GM19239 (cell line): Measurements from ENCODE around the gene DCUN1D2.
"Not testable (repeated sequence)": the region's sequence is repeated elsewhere in the genome, so short reads cannot be mapped to it uniquely, and the experiment has no call there.

Experiments
- DNase-seq: peaks from one replicate; pipeline ENCODE4 v3.0.0; 2011; ENCODE audit warnings: low spot score; ENCODE audit not compliant: insufficient read length
- FAIRE-seq: peaks from 2 replicates; lab custom pipeline; 2011; peaks lifted over from hg19 to GRCh38; lab: Jason Lieb, UNC

DCUN1D2 gene

DNA sequence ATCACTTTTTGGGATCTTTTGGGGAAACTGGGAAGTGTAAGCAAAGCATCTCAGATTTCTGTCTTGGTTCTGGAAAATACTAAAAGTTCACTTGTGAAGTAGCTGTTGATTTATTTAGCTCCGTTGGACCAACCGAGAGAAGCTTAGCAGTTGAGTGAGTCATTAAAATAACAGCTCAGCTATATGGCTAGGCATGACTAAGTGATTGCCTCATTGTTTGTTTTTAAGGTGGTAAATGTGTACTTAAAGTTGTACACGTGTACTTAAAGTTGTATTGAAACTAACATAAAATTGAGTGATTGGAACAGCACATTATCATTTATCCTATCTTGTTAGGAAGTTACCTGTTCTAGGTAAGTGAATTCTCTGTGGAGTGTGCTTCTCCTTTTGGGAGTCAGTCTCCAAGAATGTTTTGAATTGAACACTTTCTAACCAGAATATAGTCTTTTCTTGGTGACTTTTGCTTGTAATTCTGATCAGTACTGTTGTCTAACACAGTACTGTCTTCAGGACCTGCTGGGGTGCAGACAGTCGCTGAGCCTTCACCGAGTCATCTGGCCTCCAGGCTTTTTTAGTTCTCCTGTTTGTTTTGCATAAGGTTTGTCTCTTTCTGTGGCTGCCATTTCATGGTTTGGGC lies 2.9 kb upstream of the DCUN1D2 start:
- peak; percentile 26 for FAIRE-seq

DNA sequence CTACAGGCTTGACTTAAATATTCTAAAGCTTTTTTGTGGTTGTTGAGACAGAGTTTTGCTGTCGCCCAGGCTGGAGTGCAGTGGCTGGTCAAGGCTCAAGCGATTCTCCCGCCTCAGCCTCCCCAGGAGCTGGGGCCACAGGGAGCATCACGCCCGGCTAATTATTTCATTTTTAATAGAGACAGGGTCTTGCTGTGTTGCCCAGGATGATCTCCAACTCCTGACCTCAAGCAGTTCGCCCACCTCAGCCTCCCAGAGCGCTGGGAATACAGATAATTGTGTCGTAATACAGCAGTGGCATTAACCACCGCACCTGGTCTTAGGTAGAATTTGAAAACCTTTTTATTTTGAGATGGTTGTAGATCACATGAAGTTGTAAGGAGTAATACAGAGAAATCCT lies 1.5 kb upstream of the DCUN1D2 start:
- no peak for FAIRE-seq
- no peak for DNase-seq

More for the DNA sequence above, 2.9 kb upstream of the DCUN1D2 start:
- no peak for DNase-seq

DNA sequence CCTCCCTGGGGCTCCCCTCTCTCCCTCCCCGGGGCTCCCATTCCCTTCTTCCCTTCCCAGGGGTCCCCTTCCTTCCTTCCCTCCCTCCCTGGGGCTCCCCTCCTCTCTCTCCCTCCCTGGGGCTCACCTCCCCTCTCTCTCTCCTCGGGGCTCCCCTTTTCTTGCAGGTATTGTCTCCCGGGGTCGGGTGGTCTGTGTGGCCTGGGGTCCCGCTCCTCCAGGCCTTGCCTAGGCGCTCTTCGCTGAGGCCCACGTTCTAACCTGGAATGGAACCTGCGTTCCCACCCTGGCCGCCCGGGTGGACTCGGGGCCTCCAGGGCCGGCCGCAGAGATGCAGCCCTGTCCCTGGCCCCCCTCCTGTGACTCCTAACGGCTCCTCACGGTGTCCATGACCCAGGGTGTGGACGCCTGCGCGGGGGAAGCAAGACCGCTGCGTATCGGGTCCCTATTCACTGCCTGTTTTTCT lies 940 bp upstream of the DCUN1D2 start:
- FAIRE-seq (no peak), DNase-seq (no peak)

DNA sequence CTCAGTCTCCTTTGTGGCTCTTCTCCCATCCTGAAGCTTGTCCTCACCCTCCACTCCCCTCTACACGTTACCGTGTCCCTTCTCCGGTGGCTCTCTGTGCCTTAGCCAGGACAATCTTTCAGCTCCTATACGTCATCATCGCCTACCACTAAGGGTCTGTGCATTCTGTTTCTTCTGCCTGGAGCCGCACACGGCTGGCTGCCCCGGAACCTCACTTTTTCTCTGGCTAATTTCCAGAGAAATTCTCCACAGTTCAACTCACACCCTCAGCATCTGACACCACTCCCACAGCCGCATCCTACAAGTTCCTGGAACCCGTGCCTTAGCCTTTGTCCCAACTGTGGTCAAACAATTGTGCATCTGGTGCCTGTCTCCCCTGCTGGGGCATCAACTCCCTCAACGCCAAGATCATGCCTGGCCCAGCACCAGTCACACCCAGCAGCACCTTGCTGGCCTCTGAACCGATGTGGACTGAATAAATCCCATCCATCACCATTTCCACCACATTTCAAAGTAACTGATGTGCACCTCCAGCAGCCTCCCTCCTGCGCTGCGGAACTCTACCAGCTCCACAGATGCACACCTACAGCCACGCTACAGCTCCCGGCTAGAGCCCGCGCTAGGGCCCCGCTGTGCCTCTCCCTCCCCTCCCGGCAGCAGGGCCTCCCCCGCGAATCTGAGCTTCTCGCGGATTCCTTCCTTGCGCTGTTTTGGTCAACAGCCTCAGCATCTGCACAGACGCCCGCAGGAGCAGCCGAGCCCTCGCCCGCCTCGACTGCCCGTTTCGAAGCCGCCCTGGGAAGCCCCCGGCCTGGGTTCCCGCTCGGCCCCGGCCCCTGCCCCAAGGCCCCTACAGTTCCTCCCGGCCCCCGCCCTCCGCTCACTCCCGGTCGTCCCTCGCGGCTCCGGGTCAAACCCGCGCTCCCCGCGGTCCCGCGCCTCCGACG lies 689 bp downstream of the DCUN1D2 start:
- FAIRE-seq (peak; percentile 11), DNase-seq (no peak)

DNA sequence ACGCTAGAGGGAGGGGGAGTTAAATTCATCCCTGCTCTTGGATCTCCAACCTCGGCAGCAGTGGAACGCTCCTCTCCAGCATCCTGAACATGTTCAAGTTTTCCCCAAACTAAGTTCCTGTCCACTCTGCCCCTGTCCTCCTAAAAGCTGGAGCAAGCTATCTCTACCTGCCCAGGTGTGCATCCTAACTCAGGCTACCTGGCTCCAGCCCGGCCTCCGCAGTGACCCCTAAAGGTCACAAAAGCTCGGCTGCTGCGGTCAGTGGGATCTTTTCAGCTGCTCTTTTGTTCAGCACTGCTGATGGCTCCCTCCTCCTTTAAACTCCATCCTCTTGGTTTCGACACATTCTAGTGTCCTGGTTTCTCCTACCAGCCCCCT lies 1.4 kb downstream of the DCUN1D2 start:
- FAIRE-seq (no peak), DNase-seq (no peak)

GRCh38 chr13:113488283-113488682 lies 2.2 kb downstream of the DCUN1D2 start:
- FAIRE-seq, result no peak
- DNase-seq, result no peak

GRCh38 chr13:113486698-113487097 lies 3.8 kb downstream of the DCUN1D2 start:
- DNase-seq (no peak), FAIRE-seq (no peak)

GRCh38 chr13:113485545-113485944 lies 5.0 kb downstream of the DCUN1D2 start:
- FAIRE-seq (no peak), DNase-seq (no peak)

DNA sequence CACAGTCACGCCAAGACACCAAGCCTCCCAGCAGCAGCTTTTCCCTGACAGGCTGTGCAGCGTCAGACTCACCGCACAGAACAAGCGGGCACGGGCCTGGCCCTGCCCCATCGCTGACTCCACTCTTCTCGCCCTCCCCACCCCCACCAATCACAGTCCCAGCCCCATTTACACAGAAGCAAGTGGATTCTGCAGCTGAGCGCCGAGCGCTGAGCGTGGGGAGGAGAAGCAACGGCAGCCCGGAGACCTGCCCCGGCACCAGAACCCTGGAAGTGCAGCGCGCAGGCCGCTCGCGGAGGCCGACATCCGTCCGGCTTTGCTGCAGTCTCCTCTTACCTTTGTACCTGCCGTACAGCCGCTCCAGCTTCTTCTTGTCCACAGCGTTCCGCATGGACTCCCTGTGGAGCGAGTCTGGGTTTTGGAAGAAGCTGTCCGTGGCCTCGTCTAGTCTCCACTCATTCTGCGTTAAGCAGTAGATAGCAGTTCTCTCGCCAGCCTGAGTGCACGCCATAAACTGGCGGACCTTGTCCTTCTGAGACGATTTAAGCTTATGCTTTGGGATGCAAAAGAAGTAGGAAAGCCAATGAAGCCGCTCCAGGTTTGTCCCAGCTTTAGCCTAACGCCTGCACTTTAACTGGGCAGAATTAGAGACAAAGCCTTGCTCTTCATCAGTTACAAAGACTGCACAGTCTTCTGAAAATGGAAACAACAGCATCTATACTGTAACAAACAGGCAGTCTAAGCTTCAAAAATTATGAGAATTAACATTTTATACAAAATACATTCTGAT lies 6.8 kb downstream of the DCUN1D2 start:
- no peak for FAIRE-seq

DNA sequence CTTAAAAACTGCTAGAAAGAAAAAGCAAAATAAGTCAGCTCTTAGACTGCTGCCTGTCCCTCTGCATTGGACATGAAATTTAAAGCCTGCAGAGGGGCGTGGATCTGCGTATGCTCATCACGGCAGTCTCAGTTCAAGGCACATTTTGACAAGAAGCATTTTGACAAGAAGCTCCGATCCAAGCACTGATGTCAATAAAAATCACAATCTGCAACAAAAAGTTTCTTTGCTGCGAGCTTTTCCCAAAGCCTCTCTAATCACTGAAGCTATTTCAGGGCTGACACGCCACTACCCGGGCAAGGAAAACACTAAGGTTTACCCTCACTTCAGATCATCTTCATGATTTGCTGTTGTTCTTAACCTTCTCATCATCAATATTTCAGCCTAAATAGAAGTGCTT lies 7.4 kb downstream of the DCUN1D2 start:
- FAIRE-seq, result no peak
- DNase-seq, result no peak

More for the DNA sequence above, 6.8 kb downstream of the DCUN1D2 start:
- DNase-seq, result no peak

GRCh38 chr13:113479179-113479578 lies 11.3 kb downstream of the DCUN1D2 start:
- no peak for DNase-seq
- no peak for FAIRE-seq

GRCh38 chr13:113477724-113478123 lies 12.8 kb downstream of the DCUN1D2 start:
- no peak for DNase-seq
- FAIRE-seq, result no peak

DNA sequence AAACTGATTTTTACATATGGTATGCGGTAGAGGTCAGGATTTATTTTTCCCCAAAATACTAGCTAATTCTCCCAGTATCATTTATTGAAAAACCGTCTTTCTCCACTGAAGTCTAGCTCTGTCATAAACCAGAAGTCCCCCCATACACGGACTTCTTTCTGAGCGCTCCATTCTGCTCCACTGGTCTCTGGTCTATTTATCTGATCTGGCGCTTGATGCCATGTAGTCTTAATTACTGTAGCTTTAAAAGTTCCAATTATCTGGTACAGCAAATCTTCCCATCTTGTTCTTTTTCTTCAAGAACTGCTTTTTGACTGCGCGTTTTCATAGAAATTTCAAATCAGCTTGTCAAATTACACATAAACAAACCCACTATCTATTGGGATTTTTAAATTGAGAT lies 13.7 kb downstream of the DCUN1D2 start:
- FAIRE-seq (no peak), DNase-seq (no peak)

DNA sequence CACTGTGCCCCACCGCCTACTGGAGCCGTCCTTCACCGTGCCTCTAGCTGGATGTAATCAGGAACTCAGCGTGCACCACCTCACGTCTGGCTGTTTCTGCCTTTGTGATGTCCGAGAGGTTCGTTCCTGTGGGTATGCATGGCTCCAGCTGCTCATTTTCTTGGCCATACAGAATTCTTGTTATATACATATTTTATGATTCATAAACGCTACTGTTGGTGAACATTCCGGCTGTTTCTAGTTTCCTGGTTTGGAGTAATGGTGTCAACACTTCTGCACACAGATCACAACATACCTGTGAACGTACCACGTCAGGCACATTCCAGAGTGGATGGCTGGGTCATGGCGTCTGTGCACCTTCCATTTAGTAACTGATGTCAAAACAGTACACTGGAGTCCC lies 14.6 kb downstream of the DCUN1D2 start:
- no peak for DNase-seq
- no peak for FAIRE-seq

DNA sequence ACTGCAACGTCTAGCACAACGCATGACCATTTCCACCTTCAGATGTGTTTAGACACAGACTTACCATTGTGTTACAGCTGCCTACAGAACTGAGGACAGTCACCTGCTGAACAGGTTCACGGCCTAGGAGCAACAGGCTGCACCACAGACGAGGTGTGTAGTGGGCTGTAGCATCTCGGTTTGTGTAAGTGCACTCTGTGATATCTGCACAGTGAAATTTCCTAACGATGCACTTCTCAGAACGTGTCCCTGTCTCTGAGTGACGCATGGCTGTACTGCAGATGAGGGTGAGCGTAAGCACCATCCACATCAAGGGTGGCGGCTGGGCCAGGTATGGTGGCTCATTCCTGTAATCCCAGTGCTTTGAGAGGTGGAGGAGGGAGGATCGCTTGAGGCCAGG lies 15.2 kb downstream of the DCUN1D2 start:
- FAIRE-seq (no peak), DNase-seq (no peak)

GRCh38 chr13:113474179-113474578 lies 16.3 kb downstream of the DCUN1D2 start:
- DNase-seq (no peak), FAIRE-seq (no peak)

- DNase-seq, result no peak
- no peak for FAIRE-seq
These were observed 18.0 kb downstream of the DCUN1D2 start for GRCh38 chr13:113472355-113473025.

- no peak for FAIRE-seq
- DNase-seq, result no peak
These were observed 18.7 kb downstream of the DCUN1D2 start for GRCh38 chr13:113471844-113472243.

GRCh38 chr13:113470635-113471163 lies 19.8 kb downstream of the DCUN1D2 start:
- FAIRE-seq, DNase-seq: not testable (repeated sequence)

GRCh38 chr13:113470073-113470472 lies 20.4 kb downstream of the DCUN1D2 start:
- FAIRE-seq, result no peak
- no peak for DNase-seq
